ENCODE results near the gene TMEM92. TPM values are rescaled to one million over a fixed set of nuclear protein-coding genes. Genes with fewer than 3 reads are reported as not detected.
"Not testable (repeated sequence)": the region's sequence is repeated elsewhere in the genome, so short reads cannot be mapped to it uniquely, and the experiment has no call there.

The TMEM92 gene
- total RNA-seq, 2 experiments from 2014 or later = not detected

DNA sequence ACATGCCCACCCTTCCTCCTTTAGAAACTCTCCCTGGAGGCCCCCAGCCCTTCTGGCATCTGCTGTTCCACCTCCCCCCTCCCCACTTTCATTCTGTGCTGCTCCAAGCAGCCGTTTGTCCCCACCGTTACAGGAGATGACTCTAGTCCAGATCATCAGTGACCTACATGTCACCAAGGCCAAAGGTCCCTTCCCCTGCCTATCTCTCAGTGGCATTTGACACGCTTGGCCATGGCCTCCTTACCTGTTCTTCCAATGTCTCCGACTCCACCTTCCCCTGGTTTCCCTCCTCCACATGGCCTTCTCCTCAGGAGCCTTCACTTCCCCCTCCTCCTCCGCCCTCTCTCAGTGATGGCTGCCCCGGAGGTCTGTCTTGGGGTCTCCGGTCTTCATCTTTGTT, 9.4 kb downstream of the TMEM92 start:
- H3K27ac Mint-ChIP-seq = no peak overlapping the region
- ChIA-PET CTCF (interaction anchor here (1.0 to 2.1 kb wide), 4 partner anchors 10 to 114 kb away, joined by 3 to 15 read pairs (median 6); partner anchors contain the start of genes COL1A1 and TMEM92), POLR2A (no interaction called here)
- H3K4me3 Mint-ChIP-seq = no peak overlapping the region
- no peak for DNase-seq
- H3K36me3 Mint-ChIP-seq (ENCODE audit: low read depth) = no peaks in the 10 kb centered on the region
- H3K27me3 Mint-ChIP-seq = peaks cover 6% of the 10 kb centered on the region
- H3K4me1 Mint-ChIP-seq = peaks cover 16% of the 10 kb centered on the region
- no peaks in the 10 kb centered on the region for H3K9me3 Mint-ChIP-seq

DNA sequence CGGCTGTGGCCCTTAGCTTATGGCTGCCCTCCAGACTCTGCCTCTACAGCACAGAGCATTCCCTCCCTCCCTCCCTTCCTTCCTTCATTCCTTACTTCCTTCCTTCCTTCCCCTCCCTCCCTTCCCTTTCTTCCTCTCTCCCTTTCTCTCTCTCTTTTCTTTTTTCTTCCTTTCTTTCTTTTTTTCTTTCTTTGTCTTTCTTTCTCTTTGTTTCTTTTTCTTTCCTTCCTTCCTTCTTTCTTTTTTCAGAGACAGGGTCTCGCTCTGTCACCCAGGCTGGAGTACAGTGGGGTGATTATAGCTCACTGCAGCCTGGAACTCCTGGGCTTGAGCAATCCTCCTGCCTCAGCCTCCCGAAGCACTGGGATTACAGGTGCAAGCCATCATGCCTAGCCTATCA, 11.7 kb downstream of the TMEM92 start:
- ChIA-PET CTCF (interaction anchor here (0.6 to 1.9 kb wide), 5 partner anchors 84 to 116 kb away, joined by 3 to 8 read pairs (median 3); partner anchors contain the start of gene COL1A1), POLR2A (no interaction called here)
- Mint-ChIP-seq H3K27me3 (peaks cover 7% of the 10 kb centered on the region), H3K27ac (no peak overlapping the region), H3K36me3 (ENCODE audit: low read depth) (no peaks in the 10 kb centered on the region), H3K9me3 (no peaks in the 10 kb centered on the region), H3K4me1 (peaks cover 32% of the 10 kb centered on the region), H3K4me3 (no peak overlapping the region)
- DNase-seq = no peak

DNA sequence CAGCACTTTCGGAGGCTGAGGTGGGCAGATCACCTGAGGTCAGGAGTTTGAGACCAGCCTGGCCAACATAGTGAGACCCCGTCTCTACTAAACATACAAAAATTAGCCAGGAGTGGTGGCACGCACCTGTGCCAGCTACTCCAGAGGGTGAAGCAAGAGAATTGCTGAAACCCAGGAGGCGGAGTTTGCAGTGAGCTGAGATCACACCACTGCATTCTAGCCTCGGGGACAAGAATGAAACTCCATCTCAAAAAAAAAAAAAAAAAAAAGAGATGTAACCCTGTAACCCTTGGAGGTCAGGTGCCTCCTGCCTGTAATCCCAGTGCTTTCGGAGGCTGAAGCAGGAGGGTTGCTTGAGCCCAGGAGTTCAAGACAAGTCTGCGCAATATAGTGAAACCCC, 13.0 kb downstream of the TMEM92 start:
- peaks cover 35% of the 10 kb centered on the region for H3K4me1 Mint-ChIP-seq
- H3K27me3 Mint-ChIP-seq; H3K36me3 Mint-ChIP-seq (ENCODE audit: low read depth); POLR2A ChIA-PET; H3K27ac Mint-ChIP-seq; H3K9me3 Mint-ChIP-seq; DNase-seq; H3K4me3 Mint-ChIP-seq: not testable (repeated sequence)
- CTCF ChIA-PET = interaction anchor here (1.5 to 12.6 kb wide), 3 partner anchors 84 to 110 kb away, joined by 3 to 133 read pairs (median 6); partner anchors contain the start of genes COL1A1 and LRRC59

DNA sequence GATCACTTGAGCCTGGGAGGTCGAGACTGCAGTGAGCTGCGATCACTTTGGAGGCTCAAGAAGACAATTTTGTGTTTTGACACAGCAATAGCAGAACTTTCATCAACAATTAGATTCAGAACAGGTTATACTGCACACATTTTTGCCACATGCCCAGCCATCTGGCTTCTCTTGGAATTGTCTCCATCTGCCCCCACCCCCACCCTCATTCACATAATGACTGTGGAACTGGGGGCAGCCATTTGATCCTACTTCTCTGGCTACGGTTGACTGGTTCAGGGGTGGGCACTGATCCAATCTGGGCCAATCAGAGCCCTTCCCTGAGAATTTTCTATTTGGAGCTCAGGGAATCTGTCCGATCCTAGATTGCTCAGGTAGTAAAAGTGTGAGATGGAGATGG, 14.0 kb downstream of the TMEM92 start:
- no peaks in the 10 kb centered on the region for H3K36me3 Mint-ChIP-seq (ENCODE audit: low read depth)
- ChIA-PET POLR2A (no interaction called here), CTCF (interaction anchor here (0.7 to 12.6 kb wide), 8 partner anchors 10 to 194 kb away, joined by 3 to 133 read pairs (median 4); partner anchors contain the start of genes COL1A1, LRRC59 and TMEM92)
- no peak for DNase-seq
- no peak overlapping the region for H3K4me3 Mint-ChIP-seq
- no peak overlapping the region for H3K27ac Mint-ChIP-seq
- H3K9me3 Mint-ChIP-seq = no peaks in the 10 kb centered on the region
- H3K27me3 Mint-ChIP-seq = peaks cover 8% of the 10 kb centered on the region
- peaks cover 31% of the 10 kb centered on the region for H3K4me1 Mint-ChIP-seq

DNA sequence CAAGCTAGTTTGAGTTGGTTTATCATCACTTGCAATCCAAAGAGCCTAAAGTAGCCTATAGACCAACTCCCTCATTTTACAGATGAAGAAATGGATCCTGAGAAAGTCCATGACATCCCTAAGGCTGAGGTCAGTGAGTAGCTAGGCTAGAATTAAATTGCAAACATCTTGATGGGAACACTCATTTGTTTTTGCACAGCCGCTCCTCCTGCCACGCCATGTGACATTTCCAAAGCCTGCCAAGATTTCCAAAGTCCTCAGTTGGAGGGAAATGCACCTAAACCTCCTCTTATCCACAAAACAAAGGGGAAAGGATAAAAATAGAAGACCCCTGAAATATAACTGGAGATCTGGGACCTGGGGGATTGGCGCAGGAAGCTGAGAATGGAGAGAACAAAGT, 15.0 kb downstream of the TMEM92 start:
- Mint-ChIP-seq H3K36me3 (ENCODE audit: low read depth) (no peaks in the 10 kb centered on the region), H3K27ac (no peak overlapping the region), H3K4me1 (peaks cover 23% of the 10 kb centered on the region), H3K9me3 (no peaks in the 10 kb centered on the region), H3K27me3 (peaks cover 10% of the 10 kb centered on the region), H3K4me3 (no peak overlapping the region)
- ChIA-PET POLR2A (no interaction called here), CTCF (interaction anchor here (0.7 to 12.6 kb wide), 5 partner anchors 12 to 195 kb away, joined by 3 to 133 read pairs (median 6); partner anchors contain the start of genes COL1A1 and LRRC59)
- DNase-seq = no peak

DNA sequence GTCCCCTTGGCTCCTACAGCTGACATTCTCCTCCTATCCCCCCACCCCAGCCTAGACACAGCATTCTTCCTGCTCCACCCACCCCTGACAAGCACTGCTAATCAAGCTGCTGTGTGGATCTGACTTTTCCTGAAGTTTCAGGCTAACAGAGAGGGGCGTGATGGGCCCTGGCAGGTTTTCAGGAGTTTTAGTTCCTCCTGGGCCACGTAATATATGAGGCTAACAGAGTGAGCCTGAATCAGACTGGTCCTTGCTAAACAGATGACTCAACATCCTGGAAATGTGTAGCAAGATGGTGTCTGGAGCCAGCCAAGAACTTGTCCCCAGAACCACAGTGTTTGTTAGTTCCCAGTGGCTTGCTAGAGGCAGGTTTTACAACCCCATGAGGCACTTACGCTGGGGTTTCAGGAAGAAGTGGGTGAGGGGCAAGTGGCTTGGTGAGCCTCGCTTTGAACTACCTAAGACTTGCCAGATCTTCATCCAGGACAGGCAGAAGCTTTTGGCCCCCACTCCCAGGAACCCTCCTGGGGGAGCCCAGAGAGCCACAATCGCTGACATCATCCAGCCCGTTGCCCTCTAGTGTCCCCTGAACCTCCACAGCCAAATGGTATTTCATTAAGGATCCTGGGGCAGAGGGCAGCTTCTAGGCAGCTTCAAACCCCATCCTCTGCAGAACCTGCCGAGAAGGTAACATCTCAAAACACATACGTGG, 15.9 kb downstream of the TMEM92 start:
- no peak for DNase-seq
- peaks cover 8% of the 10 kb centered on the region for H3K27me3 Mint-ChIP-seq
- peak overlapping the region; percentile 38 for H3K27ac Mint-ChIP-seq
- H3K9me3 Mint-ChIP-seq = no peaks in the 10 kb centered on the region
- CTCF ChIA-PET = interaction anchor here (1.0 to 12.6 kb wide), 4 partner anchors 17 to 171 kb away, joined by 4 to 133 read pairs (median 8); partner anchors contain the start of genes COL1A1 and LRRC59
- H3K36me3 Mint-ChIP-seq (ENCODE audit: low read depth) = no peaks in the 10 kb centered on the region
- H3K4me3 Mint-ChIP-seq = no peak overlapping the region
- POLR2A ChIA-PET = no interaction called here
- H3K4me1 Mint-ChIP-seq = peaks cover 22% of the 10 kb centered on the region

DNA sequence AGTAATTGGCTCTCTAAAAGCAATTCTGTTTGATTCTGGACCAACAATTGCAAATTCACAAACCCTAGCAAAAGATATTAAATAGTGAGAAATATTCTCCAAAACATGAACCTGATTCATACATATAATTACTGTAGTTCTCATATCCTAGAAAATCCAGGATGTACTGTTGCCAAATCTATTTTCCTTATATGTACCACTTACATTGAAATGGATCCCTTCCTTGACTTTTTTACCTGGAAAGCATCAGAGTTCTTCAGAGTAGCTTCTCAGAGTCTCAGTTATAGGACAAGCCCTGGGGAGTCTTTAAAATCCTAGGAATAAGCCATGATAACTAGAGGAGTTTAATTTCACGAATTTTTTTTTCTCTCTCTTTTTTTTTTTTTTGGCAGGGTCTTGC, 16.7 kb downstream of the TMEM92 start:
- Mint-ChIP-seq H3K27ac (no peak overlapping the region), H3K9me3 (no peaks in the 10 kb centered on the region)
- POLR2A ChIA-PET = no interaction called here

DNA sequence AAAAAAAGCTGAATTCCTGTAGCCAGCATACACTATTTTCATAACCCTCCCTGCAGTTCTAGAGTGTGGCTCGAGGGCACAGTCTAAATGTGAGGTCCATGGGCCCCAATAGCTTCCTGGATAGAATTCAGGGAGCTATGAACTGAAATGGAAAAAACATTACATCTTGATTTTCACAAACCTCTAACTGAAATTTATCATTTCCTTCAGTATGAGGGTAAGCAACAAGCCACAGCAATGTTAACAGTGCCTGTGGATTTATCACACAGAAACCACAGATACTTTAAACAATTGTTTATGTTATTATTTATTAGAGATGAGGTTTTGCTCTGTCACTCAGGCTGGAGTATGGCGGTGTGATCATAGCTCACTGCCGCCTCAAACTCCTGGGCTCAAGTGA, 18.2 kb downstream of the TMEM92 start:
- H3K36me3 Mint-ChIP-seq (ENCODE audit: low read depth) = no peaks in the 10 kb centered on the region
- CTCF ChIA-PET = interaction anchor here (0.8 to 12.6 kb wide), 10 partner anchors 8 to 198 kb away, joined by 3 to 133 read pairs (median 4); partner anchors contain the start of gene COL1A1
- POLR2A ChIA-PET = no interaction called here

More for the DNA sequence above, 16.7 kb downstream of the TMEM92 start:
- H3K27me3 Mint-ChIP-seq = peaks cover 10% of the 10 kb centered on the region
- H3K4me1 Mint-ChIP-seq = peaks cover 22% of the 10 kb centered on the region
- CTCF ChIA-PET = interaction anchor here (0.6 to 12.6 kb wide), 7 partner anchors 18 to 376 kb away, joined by 3 to 133 read pairs (median 5); partner anchors contain the start of gene COL1A1
- no peaks in the 10 kb centered on the region for H3K36me3 Mint-ChIP-seq (ENCODE audit: low read depth)
- DNase-seq = no peak
- no peak overlapping the region for H3K4me3 Mint-ChIP-seq

DNA sequence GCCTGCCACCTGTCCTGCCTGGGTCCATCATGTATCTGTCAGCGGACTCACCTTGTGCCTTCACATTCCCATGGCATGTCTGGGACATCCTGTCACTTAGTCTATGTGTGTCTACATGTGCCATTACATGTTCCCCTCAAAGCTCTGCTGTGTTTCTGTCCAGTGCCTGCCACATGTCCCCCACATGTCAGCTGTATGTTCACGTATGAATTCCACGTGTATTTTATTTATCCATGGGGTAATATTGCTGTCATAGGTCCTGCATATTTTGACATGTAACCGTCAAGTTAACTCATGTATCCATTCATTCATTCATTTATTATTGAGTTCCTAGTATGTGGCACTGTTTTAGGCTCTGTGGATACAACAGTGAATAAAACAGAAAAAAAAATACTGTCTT, 20.8 kb downstream of the TMEM92 start:
- Mint-ChIP-seq H3K4me1 (peaks cover 11% of the 10 kb centered on the region), H3K9me3 (no peaks in the 10 kb centered on the region), H3K27ac (no peak overlapping the region), H3K4me3 (no peak overlapping the region), H3K36me3 (ENCODE audit: low read depth) (no peaks in the 10 kb centered on the region), H3K27me3 (peaks cover 6% of the 10 kb centered on the region)
- ChIA-PET POLR2A (no interaction called here), CTCF (interaction anchor here (1.5 to 12.6 kb wide), 4 partner anchors 92 to 201 kb away, joined by 4 to 133 read pairs (median 5); partner anchors contain the start of gene COL1A1)
- no peak for DNase-seq

More for the DNA sequence above, 18.2 kb downstream of the TMEM92 start:
- peaks cover 22% of the 10 kb centered on the region for H3K4me1 Mint-ChIP-seq
- no peaks in the 10 kb centered on the region for H3K9me3 Mint-ChIP-seq
- no peak overlapping the region for H3K4me3 Mint-ChIP-seq
- no peak overlapping the region for H3K27ac Mint-ChIP-seq
- no peak for DNase-seq
- peaks cover 10% of the 10 kb centered on the region for H3K27me3 Mint-ChIP-seq

DNA sequence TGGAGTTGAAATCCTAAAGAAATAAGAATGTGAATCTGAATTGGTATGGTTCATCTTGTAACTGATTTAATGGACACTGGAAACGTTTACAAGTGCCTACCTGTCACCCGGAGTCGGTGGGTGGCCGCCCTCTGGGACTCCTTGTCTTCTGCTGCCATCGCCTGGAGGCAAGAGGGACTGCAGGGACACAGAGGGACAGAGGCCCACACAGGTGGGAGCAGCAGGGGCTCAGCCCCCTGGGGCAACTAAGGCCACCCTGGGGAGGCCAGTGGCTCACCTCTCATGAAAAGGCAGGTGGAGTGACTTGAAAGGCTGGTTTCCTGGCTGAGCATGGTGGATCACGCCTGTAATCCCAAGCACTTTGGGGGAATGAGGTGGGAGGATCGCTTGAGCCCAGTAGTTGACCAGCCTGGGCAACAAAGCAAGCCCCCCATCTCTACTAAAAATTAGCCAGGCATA, 23.2 kb downstream of the TMEM92 start:
- DNase-seq = peak; percentile 84
- H3K27ac Mint-ChIP-seq = no peak overlapping the region
- H3K9me3 Mint-ChIP-seq = no peaks in the 10 kb centered on the region
- CTCF ChIA-PET = interaction anchor here (0.7 to 12.6 kb wide), 26 partner anchors 10 to 193 kb away, joined by 3 to 133 read pairs (median 3); partner anchors contain the start of genes COL1A1 and TMEM92
- H3K4me1 Mint-ChIP-seq = peaks cover 6% of the 10 kb centered on the region
- H3K27me3 Mint-ChIP-seq = peaks cover 4% of the 10 kb centered on the region
- POLR2A ChIA-PET = no interaction called here
- no peaks in the 10 kb centered on the region for H3K36me3 Mint-ChIP-seq (ENCODE audit: low read depth)
- H3K4me3 Mint-ChIP-seq = no peak overlapping the region

DNA sequence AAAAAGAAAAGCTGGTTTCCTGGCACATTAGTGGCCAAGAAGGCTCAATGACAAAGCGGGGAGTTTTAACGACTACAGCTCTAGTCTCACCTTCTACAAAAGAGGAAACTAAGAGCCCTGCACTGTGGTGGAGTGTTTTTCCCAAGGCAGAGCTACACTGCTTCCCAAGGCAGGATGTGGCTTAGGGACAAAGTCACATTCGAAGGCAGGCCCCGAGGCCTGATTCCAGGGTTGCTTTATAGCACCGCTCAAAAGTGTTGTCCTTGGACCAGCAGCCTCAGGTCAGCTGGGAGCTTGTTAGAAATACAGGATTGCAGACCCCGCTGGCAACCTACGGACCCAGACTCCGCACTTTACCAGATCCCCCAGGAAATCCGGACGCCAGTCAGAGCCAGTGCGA, 23.8 kb downstream of the TMEM92 start:
- ChIA-PET CTCF (interaction anchor here (0.6 to 12.6 kb wide), 25 partner anchors 9 to 646 kb away, joined by 3 to 133 read pairs (median 3); partner anchors contain the start of genes COL1A1 and TMEM92), POLR2A (no interaction called here)
- H3K36me3 Mint-ChIP-seq (ENCODE audit: low read depth) = no peaks in the 10 kb centered on the region
- no peaks in the 10 kb centered on the region for H3K9me3 Mint-ChIP-seq
- no peak for DNase-seq
- no peak overlapping the region for H3K4me3 Mint-ChIP-seq
- H3K4me1 Mint-ChIP-seq = peaks cover 6% of the 10 kb centered on the region
- H3K27me3 Mint-ChIP-seq = peaks cover 4% of the 10 kb centered on the region
- no peak overlapping the region for H3K27ac Mint-ChIP-seq

DNA sequence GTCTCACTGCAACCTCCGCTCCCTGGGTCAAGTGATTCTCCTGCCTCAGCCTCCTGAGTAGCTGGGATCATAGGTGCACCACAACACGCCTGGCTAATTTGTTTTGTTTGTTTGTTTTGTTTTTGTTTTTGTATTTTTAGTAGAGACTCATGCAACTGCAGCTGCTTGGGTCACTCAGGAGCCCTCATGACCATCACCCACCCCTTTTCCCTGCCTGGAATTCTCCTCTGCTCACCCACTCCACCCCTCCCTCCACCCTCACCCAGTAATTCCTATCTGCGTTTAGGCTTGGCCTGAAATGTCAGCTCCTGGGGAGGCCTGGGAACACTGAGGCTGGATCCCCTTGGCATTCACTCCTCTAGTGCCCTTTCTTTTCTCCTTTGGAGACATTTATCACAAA, 25.5 kb downstream of the TMEM92 start:
- peaks cover 6% of the 10 kb centered on the region for H3K4me1 Mint-ChIP-seq
- CTCF ChIA-PET = interaction anchor here (1.7 kb wide), 1 partner anchor 100 kb away, joined by 7 read pairs; no protein-coding TSS in a partner anchor
- POLR2A ChIA-PET = no interaction called here
- H3K4me3 Mint-ChIP-seq = no peak overlapping the region
- H3K36me3 Mint-ChIP-seq (ENCODE audit: low read depth) = no peaks in the 10 kb centered on the region
- no peak overlapping the region for H3K27ac Mint-ChIP-seq
- no peak for DNase-seq
- no peaks in the 10 kb centered on the region for H3K9me3 Mint-ChIP-seq
- peaks cover 2% of the 10 kb centered on the region for H3K27me3 Mint-ChIP-seq

DNA sequence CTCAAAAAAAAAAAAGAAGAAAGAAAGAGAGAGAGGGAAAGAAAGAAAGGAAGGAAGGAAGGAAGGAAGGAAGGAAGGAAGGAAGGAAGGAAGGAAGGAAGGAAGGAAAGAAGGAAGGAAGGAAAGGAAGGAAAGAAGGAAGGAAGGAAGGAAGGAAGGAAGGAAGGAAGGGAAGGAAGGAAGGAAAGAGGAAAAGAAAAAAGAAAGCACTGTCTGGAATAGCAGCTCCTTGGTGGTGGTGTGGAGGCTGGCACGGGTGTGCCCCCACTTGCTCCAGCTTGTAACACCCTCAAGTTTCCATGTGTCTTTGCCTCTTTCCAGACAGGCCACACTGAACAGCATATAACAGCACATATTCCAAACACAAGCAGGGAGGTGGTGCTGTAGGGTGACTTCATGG, 26.6 kb downstream of the TMEM92 start:
- H3K36me3 Mint-ChIP-seq (ENCODE audit: low read depth); H3K4me1 Mint-ChIP-seq; DNase-seq; H3K4me3 Mint-ChIP-seq; H3K27ac Mint-ChIP-seq; H3K9me3 Mint-ChIP-seq; POLR2A ChIA-PET; H3K27me3 Mint-ChIP-seq: not testable (repeated sequence)
- CTCF ChIA-PET = interaction anchor here (0.8 to 1.7 kb wide), 3 partner anchors 8 to 182 kb away, joined by 3 to 7 read pairs (median 3); no protein-coding TSS in a partner anchor

Measured in activated CD4-positive, alpha-beta T cell treated with anti-CD3 and anti-CD28 coated beads, Interleukin-2, amount 10 ng/mL, durations not matched to agents 7 days and 5 days (primary cell).